SU-DHL-6 (cell line): Measurements from ENCODE around the gene PM20D1.

Source experiments
- CTCF ChIP-seq: fragments of 200-600 bp; sonication (generic); IDR thresholded peaks from one replicate; pipeline ENCODE4 v1.5.1; 2017; ENCODE audit warnings: antibody characterized with exemption, mild to moderate bottlenecking, low read length, moderate library complexity; ENCODE audit not compliant: insufficient read depth, poor library complexity, severe bottlenecking
- EZH2phosphoT487 ChIP-seq: fragments of 200-600 bp; sonication (generic), shearing (Covaris generic); conservative IDR thresholded peaks from 2 replicates; pipeline ENCODE4 v1.6.1; 2018; ENCODE audit warnings: mild to moderate bottlenecking, antibody characterized with exemption, low read length, moderate library complexity, mixed read lengths

GRCh38 chr1:205782627-205783432, 67.1 kb downstream of the PM20D1 start:
- TF ChIP-seq CTCF (no peak), EZH2phosphoT487 (no peak)
